Measurements from ENCODE around the gene LRP1B.

DNA sequence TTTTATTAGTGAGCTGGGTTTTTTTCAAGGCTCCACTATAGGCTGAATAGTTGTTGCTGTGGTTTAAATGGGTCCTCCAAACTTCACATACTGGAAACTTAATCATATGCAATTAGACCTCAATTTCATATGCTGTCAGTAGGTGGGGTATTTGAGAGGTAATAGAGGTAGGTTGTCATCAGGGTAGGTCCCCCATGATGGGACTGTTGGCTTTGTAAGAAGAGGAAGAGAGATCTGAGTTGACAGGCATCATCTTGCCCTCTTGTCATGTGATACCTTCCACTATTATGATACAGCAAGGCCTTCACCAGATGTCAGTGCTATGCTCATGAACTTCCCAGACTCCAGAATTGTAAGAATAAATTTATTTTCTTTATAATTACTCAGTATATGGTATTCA lies 819.4 kb downstream of the LRP1B start:
- TF ChIP-seq EZH2 (IDR thresholded peaks at IDR 0.05; ENCODE audit: borderline replicate concordance, insufficient read depth, low read length, poor library complexity, severe bottlenecking) = no peak
- TF ChIP-seq, protein P1, sequence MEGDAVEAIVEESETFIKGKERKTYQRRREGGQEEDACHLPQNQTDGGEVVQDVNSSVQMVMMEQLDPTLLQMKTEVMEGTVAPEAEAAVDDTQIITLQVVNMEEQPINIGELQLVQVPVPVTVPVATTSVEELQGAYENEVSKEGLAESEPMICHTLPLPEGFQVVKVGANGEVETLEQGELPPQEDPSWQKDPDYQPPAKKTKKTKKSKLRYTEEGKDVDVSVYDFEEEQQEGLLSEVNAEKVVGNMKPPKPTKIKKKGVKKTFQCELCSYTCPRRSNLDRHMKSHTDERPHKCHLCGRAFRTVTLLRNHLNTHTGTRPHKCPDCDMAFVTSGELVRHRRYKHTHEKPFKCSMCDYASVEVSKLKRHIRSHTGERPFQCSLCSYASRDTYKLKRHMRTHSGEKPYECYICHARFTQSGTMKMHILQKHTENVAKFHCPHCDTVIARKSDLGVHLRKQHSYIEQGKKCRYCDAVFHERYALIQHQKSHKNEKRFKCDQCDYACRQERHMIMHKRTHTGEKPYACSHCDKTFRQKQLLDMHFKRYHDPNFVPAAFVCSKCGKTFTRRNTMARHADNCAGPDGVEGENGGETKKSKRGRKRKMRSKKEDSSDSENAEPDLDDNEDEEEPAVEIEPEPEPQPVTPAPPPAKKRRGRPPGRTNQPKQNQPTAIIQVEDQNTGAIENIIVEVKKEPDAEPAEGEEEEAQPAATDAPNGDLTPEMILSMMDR (IDR thresholded peaks at IDR 0.05; ENCODE audit: poor library complexity, severe bottlenecking) = no peak

Measured in neural cell (in vitro differentiated cells).